MM.1S (cell line): ENCODE results near the gene CD58.

Experiments used
- CTCF ChIP-seq: fragments of 300-600 bp; sonication (generic); IDR thresholded peaks from 2 replicates; pipeline ENCODE4 v1.5.1; 2016; ENCODE audit warnings: antibody characterized with exemption, low read length, mixed read lengths
- EZH2phosphoT487 ChIP-seq: fragments of 300-600 bp; sonication (generic); IDR thresholded peaks from 2 replicates; pipeline ENCODE4 v1.6.1; 2018; ENCODE audit warnings: antibody characterized with exemption, low read length

GRCh38 chr1:116516631-116517030 lies 54.2 kb downstream of the CD58 start:
- TF ChIP-seq CTCF (no peak), EZH2phosphoT487 (no peak)
